HG03558 (cell line): Measurements from ENCODE around the gene PLEKHH2.

Source experiments
- ATAC-seq: cut with Tn5 transposase; IDR thresholded peaks from one replicate; pipeline ENCODE4 v1.9.1; 2021; ENCODE audit warnings: moderate number of reproducible peaks; ENCODE audit not compliant: unreplicated experiment; ENCODE audit errors: extremely low read depth

Gene PLEKHH2

GRCh38 chr2:43751476-43751990 lies 114.5 kb downstream of the PLEKHH2 start:
- ATAC-seq = no peak

- no peak for ATAC-seq
Observed at GRCh38 chr2:43752302-43752701, 115.2 kb downstream of the PLEKHH2 start.

- ATAC-seq = no peak
Observed at GRCh38 chr2:43754180-43754579, 117.1 kb downstream of the PLEKHH2 start.

GRCh38 chr2:43758739-43759138 lies 121.7 kb downstream of the PLEKHH2 start:
- no peak for ATAC-seq

GRCh38 chr2:43759195-43759594 lies 122.1 kb downstream of the PLEKHH2 start:
- no peak for ATAC-seq

GRCh38 chr2:43762286-43762685 lies 125.2 kb downstream of the PLEKHH2 start:
- ATAC-seq = no peak

GRCh38 chr2:43763091-43763490 lies 126.0 kb downstream of the PLEKHH2 start:
- no peak for ATAC-seq

- ATAC-seq = no peak
Observed at GRCh38 chr2:43764086-43764705, 127.1 kb downstream of the PLEKHH2 start.

GRCh38 chr2:43766006-43766405 lies 128.9 kb downstream of the PLEKHH2 start:
- ATAC-seq = no peak

- ATAC-seq = peak; percentile 97
Observed at GRCh38 chr2:43773876-43774613, 137.0 kb downstream of the PLEKHH2 start, which contains the start of gene DYNC2LI1. TSS of gene DYNC2LI1 (plus strand) at chr2:43774039. CDS start at chr2:43774139, 100 bp downstream.

GRCh38 chr2:43774617-43775016 lies 137.6 kb downstream of the PLEKHH2 start:
- no peak for ATAC-seq

- no peak for ATAC-seq
Observed at GRCh38 chr2:43776324-43776723, 139.3 kb downstream of the PLEKHH2 start.

GRCh38 chr2:43777306-43777926 lies 140.4 kb downstream of the PLEKHH2 start:
- ATAC-seq = no peak

GRCh38 chr2:43778233-43778632 lies 141.2 kb downstream of the PLEKHH2 start:
- ATAC-seq = no peak

GRCh38 chr2:43787895-43788294 lies 150.8 kb downstream of the PLEKHH2 start:
- ATAC-seq = no peak

GRCh38 chr2:43788646-43789045 lies 151.6 kb downstream of the PLEKHH2 start:
- ATAC-seq = no peak

GRCh38 chr2:43790147-43790546 lies 153.1 kb downstream of the PLEKHH2 start:
- no peak for ATAC-seq

GRCh38 chr2:43791035-43791765 lies 154.1 kb downstream of the PLEKHH2 start:
- no peak for ATAC-seq

GRCh38 chr2:43792653-43793052 lies 155.6 kb downstream of the PLEKHH2 start:
- ATAC-seq = no peak

GRCh38 chr2:43794956-43795355 lies 157.9 kb downstream of the PLEKHH2 start:
- no peak for ATAC-seq
